Activated CD8-positive, alpha-beta memory T cell treated with anti-CD3 and anti-CD28 coated beads, Interleukin-2, amount 50 U/mL, for 1 hour (primary cell): ENCODE results near the gene SLC22A16.

Source experiments
- DNase-seq: peaks from one replicate; pipeline ENCODE4 v3.0.0-alpha.2; 2020; ENCODE audit errors: extremely low read depth

Gene SLC22A16

DNA sequence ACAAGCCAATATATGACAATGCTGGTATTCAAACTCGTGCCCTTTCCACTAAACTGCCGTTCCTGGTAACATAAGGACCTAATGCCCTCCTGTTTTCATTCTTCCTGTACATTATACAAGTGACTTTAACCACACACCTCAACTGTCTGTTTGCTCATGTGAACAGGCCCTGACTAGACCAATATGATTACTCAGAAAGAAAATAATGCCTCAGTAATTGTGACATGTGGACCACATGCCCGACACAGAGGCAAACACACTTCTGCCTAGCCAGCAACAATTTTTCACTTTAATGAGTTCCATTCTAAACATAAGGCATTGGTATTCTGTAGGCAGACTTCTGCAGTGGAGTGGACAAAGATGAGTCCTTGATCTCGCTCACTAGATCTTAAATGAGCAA is 30.0 kb downstream of the SLC22A16 start:
- DNase-seq = no peak

DNA sequence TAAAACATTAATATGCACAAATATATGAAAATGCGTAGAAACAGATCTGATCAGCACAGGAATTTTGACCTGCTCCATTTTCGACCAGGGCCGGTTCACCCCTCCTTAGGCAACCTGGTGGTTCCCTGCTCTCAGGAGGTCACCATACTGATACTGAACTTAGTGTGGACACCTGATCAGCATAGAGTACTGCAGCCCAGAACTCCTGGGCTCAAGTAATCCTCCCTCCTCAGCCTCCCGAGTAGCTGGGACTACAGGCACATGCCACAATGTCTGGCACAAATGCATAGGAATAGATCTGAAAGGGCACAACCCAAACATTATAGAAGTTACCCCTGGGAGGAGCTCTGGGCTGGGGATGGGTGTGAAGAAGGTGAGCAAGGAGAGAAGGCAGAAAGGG is 36.4 kb downstream of the SLC22A16 start:
- DNase-seq = no peak

GRCh38 chr6:110439356-110439755 is 37.1 kb downstream of the SLC22A16 start:
- no peak for DNase-seq

DNA sequence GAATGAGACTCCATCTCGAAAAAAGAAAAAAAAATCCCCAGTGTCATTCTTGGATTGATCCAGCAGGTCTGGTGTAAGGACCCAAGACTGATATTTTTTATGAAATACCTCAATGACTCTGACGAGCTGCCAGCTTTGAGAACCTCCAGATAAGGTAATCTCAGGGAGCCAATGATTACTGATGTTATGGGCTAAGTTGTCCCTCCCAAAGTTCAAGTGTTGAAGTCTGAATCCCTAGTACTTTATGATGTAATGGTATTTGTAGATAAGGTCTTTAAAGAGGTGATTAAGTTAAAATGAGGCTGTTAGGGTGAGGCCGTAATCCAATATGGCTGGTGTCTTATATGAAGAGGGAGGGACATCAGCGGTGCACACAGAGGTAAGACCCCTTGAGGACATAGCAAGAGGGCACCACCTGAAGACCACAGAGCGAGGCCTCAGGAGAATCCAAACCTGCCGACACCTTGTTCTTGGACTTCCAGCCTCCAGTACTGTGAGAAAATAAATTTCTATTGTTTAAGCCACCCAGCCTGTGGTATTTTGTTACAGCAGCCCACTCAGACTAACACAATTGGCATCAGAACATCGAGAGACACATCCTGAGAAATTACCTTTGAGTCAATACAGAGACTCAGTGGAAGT is 41.3 kb downstream of the SLC22A16 start:
- DNase-seq = no peak

DNA sequence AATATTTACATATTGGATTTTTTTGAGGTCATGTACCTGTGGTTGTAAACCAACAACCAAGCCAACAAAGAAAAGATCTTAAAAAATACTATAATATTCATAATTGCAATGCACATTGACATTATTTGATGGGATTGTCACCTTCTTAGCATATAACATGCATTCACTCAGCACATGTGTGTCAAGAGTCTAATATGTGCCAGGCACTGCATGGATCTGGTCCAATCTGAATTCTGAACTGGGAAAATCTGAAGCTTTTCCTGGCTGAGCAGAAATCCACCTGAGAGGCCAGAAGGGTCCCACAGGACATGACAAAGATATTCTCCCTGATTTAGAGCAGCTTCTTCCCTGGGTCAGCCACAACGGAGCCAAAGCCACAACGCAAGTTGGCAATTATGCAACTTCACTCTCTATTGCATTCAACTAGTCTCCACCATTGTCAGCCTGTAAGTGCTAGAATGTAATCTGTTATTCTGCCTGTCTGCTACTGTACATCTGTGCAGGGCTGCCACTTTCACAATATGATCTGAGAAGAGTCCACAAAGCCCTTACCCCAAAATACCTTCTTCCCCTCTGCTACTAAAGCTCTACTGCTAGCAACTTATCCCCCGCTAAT is 44.0 kb downstream of the SLC22A16 start:
- no peak for DNase-seq

DNA sequence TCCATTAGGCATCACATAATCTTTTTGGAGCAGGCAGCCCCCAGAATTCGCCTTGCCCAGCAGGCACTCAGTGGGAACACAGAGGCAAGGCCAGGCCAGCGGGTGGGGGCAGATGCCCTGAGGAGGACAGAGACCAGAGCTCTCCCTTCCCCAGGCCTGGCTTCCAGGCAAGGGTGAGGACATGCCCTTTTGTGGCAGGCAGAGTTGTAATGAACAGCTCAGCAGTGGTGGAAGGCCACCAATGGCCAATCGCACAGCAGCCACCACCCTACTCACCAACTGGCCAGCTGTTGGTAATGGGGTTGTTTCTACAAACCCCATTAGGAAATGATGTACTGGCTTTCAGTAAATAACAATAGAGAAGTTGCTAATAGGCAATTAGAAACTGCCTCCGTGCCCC is 45.7 kb downstream of the SLC22A16 start:
- DNase-seq = no peak

- DNase-seq = no peak
Measured at GRCh38 chr6:110430236-110430635, 46.2 kb downstream of the SLC22A16 start.

- no peak for DNase-seq
Measured at GRCh38 chr6:110428153-110428552, 48.3 kb downstream of the SLC22A16 start.

- no peak for DNase-seq
Measured at GRCh38 chr6:110425816-110426215, 50.6 kb downstream of the SLC22A16 start.

DNA sequence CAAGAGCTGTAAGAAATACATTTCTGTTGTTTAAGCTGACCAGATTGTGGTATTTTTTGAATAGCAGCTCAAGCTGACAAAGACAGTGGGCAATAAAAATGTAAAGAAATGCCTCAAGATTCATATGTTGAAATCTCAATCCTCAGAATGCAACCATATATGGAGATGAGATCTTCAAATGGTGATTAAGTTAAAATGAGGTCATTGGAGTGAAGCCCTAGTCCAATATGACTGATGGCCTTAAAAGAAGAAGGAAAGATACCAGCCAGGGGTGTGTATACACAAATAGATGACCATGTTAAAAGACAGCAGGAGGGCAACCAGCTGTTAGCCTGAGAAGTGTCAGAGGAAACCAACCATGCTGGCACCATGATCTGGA is 54.0 kb downstream of the SLC22A16 start:
- DNase-seq = no peak

DNA sequence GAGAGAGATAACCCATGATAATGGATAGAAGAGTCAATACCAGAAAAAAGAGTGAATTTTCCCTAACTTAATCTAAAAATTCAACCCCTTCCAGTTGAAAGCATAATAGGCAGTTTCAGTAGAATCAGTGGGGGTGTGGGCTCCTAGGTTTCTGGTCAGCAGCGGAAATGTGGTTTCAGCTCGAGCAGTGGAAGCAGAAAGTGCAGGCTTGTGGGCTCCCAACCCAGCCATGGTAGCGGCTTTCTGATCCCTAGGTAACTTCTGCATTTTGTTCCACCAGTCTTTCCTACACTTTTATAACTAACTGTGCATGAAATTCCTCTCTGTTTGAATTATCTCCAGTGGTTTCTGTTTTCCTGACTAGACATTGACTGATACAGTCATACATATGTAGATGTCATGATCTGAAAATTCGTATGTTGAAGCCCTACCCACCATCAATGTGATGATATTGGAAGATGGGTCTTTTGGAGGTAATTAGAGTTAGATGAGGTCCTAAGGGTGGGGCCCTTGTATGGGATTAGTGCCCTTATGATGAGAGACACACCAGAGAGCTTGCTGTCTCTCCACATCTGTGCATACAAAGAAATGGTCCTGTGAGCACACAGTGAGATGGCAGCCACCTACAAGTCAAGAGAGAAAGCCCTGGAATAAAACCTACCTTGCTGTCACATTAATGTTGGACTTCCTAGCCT is 54.5 kb downstream of the SLC22A16 start:
- DNase-seq = no peak

DNA sequence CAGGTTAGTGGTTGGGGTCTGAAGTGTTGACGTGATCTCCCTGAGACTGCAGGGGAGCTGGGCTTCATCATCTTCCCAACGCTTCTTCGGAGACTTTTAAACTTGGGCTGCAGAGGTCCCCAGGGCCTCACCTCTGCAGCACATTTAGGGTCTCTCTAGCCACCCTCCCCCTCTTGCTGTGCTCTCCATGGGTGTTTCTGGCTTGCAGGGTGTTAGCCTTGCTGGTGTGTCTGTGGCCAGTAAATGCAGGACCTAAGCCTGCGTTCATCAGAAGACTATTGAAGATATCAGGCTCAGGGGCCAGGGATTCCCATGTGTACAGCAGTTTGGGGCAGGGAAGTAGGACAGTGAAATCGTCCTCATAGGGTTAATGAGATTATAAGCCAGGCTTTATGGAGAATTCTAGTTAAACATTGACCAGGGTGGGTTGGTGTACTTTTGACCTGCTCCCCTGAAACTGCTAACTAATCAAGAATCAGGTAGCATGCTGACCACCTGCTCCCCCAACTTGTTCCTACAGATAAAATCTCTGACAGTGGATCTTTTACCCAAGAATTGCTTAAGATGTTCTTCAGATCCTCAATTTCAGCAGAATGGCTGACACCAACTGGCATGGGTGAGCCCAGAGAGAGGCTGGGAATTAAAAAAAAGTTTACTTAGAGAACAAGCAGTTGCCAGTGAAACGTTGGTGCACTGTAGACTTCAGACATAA is 57.2 kb downstream of the SLC22A16 start:
- DNase-seq = no peak

DNA sequence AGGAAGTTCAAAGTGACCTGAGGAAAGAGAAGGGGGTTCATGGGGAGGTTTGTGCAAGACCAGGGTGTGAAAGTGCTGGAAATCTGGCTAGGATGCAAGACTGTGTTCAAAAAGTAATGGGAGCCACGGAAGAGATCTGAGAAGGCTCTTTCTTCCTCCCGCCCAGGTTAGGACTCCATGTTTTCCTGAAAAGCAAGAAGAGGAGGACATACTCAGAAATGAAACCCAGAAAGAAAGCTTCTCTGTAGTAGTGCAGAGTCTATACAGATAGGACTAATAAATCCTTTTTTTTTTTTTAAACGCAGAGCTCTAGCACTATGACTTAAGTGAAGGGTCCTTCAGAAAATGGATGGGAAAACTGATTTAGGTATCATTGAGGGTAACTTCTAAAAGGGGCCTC is 57.8 kb downstream of the SLC22A16 start:
- no peak for DNase-seq

DNA sequence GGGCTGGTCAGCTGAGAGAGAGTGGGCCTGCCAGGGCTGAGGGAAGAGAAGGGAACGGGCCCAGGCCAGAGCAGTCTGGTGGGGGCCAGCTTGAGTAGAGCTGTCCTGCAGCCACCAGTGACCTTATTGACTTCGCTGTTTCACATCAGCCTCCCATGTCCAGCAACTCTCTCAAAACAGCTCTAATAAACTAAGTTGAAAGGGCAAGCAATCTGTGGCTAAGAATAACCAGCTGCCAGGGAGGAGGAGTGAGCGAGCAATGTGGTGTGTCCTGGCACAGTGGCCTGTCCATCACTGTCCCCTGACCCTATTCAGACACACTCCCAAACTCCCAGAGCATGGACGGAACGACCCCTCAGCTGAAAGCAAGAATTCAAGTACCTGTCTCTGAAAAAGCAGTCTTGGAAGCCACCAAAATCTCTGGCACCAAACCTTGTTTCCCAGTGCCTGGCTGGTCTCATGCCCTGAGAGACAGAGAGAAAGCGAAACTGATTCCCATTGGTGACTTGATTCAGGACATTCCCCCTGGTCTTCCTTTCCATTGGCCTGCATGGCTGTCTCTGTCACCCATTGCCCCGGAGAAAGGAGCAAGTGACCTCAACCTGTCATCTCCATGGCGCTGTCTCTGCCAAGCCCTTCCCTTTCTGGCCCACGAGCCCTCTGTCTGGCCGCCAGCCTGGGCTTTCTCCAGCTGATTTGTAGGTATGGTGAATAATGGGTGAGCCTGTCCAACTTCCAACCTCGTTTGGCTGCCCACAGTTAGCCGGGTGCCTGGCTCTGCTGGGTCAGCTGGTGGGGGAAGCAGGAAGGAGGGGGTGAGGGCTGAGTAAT is 61.1 kb downstream of the SLC22A16 start, which contains the start of gene DDO:
TSS of gene DDO (minus strand) at position 490 of the 831 bp plus-strand sequence. CDS start 2,113 bp downstream, outside the sequence.
- no peak for DNase-seq

GRCh38 chr6:110414669-110415068 is 61.7 kb downstream of the SLC22A16 start:
- no peak for DNase-seq

DNA sequence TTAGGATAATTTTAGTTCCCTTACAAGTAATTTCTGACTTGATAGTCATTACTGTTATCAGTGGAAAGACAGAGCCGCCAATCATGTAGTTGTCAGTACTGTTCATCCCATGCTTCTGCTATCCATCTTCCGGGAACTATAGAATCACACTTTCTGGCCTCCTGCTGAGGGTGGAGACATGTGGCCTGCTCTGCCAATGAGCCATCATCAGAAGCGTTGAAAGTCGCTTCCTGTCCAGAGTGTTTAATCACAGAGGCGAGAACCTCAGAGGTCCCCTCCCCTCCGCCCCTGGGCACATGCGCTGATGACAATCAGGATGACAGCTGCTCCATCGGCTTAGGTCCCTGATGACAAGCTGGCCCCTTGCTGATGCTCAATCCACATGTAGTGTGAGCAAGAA is 64.1 kb downstream of the SLC22A16 start:
- no peak for DNase-seq

DNA sequence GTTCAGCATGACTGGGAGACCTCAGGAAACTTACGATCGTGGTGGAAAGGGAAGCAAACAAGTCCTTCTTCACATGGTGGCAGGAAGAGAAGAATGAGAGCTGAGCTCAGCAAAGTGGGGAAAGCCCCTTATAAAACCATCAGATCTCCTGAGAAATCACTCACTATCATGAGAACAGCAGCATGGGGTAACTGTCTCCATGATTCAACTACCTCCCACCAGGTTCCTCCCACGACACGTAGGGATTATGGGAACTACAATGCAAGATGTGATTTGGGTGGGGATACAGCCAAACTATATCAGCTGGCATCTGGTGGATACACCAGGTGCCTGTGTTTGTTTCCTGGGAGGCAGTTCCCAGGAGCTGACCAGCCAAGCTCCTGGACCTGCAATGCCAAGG is 65.9 kb downstream of the SLC22A16 start:
- no peak for DNase-seq

DNA sequence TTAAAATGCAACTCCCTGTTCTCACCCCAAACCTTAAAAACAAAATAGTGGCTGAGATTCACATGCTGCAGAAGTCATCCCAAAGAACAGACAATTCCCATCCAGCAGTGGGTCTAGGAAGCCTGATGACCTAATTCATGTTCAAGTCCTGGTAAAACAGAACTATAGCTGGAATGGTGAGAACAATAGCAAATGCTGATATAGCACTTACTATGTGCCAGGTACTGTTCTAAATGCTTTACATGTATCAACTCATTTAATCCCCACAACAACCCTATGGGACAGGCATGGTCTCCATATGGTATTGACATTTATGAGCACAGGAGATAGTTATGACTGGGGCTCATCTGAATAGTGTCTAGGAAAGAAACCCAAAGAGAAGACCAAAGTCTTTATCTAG is 66.6 kb downstream of the SLC22A16 start:
- DNase-seq = no peak

DNA sequence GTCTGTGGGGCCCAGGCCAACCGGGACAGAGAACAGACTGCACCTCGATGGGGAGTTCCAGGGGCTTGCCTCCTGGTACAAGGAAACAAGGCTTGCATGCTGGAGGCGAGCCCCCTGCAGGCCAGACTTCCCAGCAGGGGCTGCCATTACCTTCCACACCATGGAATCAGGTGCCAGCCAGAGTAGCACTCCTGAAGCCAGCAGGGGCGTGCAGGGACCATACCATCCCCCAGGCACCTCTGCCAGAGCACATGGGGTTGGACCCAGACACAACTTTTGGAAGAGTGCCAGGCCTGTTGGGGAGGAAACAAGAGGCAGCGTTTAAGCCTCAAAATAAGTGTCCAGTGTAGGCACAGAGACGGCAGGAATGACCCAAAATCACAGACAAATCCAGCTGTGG is 67.5 kb downstream of the SLC22A16 start:
- DNase-seq = no peak

DNA sequence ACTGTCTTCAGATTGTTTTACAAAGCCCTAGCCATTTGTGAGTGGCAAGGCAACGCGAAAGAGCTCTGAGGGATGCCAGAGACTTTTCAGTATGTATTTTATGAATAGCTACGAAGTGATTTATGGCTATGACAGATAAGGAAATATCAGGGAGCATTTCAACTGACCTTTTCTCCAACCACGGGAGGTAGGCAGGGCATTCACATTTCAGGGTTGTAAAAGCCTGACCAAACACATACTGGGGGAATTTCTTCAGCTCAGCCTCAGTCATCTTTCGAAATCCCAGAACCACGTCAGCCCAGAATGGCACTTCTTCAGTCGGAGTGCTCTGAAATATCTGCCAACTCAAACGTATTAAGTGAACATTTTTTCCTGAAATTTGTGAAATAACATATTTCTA is 71.8 kb downstream of the SLC22A16 start:
- DNase-seq = no peak

DNA sequence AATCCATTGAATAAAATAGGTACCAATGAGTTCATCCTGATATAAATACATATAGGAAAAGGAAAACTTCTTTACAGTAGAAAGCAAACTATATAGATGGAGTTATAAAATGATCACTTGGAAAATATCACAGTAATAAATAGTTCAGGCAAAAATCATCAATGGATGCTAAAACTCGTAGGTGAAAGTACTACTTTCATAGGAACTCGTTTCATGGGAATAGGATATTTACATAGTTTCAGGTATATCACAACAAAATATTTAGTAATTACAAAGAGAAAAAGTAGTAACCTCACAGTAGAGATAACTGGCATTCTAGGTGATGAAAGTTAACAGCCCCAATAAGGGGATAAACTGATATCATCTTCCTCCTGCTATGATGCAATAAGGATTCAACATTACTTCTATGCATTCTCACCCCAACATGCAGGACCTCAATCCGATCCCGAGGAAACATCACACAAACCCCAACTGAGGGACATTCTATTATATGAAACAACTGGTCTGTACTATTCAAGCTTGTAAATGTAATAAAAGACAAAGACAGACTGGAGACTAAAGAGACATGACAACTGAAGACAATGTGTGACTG is 74.7 kb downstream of the SLC22A16 start:
- DNase-seq = no peak
